DMS114 treated with DMSO at 0.1 percent for 48 hours (cell line): Measurements from ENCODE around the gene TNFSF8.

ENCODE experiments used
- DNase-seq: peaks from one replicate; lab custom pipeline; 2025; ENCODE audit not compliant: unreplicated experiment; lab: John Stamatoyannopoulos, UW

TNFSF8 gene, protein sequence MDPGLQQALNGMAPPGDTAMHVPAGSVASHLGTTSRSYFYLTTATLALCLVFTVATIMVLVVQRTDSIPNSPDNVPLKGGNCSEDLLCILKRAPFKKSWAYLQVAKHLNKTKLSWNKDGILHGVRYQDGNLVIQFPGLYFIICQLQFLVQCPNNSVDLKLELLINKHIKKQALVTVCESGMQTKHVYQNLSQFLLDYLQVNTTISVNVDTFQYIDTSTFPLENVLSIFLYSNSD

GRCh38 chr9:114930056-114930812 is at the start of gene TNFSF8:
TSS of gene TNFSF8 (minus strand) at chr9:114930591. CDS start at chr9:114930303, 288 bp downstream.
- no peak for DNase-seq

GRCh38 chr9:114973216-114973615 is 42.8 kb upstream of the TNFSF8 start:
- no peak for DNase-seq

DNA sequence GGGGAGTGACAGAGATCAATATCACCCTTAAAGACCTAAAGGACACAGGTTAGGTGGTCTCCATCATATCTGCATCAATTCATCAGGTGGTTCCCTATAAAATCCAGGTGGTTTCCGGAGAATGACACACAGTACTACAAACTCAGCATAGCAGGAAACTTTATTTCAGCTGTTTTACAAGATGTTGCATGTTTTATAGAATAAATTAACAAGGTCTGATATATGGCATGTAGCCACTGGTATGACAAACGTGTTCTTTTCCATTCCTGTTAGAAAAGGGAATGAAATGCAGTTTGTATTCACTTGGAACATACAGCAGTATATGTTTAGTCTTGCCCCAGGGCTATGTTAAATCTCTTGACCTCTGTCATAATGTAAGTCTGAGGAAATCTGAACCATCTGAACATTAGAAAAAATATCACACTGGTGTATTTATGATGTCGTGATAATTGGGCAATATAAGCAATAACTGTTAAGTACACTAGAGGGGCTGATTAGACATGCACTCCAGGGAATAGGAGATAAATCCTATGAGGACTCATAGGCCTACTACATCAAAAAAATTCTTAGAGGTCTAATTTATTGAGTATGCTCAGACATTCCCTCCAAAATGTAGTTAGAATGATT is 42.2 kb upstream of the TNFSF8 start:
- no peak for DNase-seq

- DNase-seq: no peak
Measured at GRCh38 chr9:114969269-114969668, 38.9 kb upstream of the TNFSF8 start.

DNA sequence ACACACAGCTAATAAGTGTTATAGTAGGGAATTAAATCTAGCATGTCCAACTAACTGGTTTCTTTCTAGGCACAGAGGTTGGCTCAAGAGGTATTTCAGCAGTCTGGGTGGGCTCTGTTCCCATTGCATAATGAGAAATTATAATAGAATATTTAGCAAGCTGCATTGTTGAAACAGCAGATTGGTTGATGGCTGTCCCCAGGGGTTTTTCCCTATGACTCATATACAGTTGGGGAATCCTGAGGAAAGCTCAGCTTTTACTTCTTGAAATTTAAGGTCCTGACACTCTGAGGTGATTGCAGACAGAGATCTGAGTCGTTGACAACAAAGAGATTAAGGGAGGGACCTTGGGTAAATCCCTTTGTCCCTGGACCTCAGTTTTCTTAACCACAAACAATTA is 38.3 kb upstream of the TNFSF8 start:
- no peak for DNase-seq

DNA sequence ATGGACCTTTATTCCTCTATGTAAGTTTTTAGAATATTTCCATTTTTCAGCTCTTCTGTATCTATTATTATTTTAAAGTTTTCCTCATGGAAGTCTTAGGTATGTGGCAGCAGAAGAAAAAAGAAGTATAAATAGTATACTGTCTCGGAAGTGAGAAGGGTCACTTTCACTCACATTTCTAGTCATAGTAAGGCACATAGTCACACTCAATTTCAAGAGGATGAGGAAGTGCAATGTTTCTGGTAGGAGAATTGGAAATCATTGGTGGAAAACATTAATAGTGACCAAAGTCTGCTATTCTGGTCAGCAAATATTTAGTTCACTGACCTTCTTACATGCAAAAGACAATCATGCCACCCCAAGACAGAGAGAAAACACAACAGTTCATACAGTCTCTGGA is 35.2 kb upstream of the TNFSF8 start:
- no peak for DNase-seq

DNA sequence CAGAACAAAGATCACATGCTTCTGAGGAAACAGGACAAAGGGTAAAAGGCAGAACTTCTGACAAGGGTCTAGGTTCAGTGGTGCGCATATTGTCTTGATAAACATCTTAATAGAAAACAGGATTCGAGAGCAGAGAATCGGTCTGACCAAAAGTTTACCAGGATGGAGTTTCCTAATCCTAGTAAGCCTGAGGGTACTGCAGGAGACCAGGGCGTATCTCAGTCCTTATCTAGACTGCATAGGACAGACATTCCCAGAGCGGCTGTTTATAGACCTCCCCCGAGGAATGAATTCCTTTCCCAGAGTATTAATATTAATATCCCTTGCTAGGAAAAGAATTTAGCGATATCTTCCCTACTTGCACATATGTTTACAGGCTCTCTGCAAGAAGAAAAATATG is 32.4 kb upstream of the TNFSF8 start:
- no peak for DNase-seq

- no peak for DNase-seq
Measured at GRCh38 chr9:114960276-114960675, 29.9 kb upstream of the TNFSF8 start.

GRCh38 chr9:114958844-114959235 is 28.4 kb upstream of the TNFSF8 start:
- no peak for DNase-seq

- no peak for DNase-seq
Measured at GRCh38 chr9:114958021-114958843, 27.8 kb upstream of the TNFSF8 start.

- DNase-seq: no peak
Measured at GRCh38 chr9:114957558-114957957, 27.2 kb upstream of the TNFSF8 start.

DNA sequence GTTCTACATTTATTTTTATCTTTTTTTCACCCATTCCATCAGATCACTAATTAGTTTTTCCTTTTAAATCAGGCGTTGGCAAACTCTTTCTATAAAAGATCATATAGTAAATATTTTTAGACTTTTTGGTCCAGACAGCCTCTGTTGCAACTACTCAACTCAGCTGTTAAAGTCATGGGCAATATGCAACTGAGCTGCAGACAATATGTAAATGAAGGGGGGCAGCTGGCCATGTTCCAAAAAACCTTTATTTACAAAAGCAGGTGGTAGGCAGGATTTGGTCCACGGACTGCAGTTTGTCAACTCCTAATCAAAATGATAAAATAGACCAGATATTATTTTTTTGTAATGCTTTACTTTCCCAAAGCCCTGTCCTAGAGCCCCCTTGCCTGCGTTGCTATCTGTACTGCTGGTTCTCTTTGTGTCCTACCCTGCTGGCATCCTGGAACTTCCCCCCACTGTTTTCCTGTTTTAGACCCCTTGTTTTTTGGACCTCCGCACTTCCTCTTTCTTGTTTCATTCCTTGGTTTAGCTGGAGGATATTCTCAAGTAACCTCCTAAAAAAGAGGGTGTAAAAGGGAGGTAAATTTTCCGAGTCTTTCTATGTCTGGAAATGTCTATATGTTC is 24.7 kb upstream of the TNFSF8 start:
- DNase-seq: no peak

- DNase-seq: no peak
Measured at GRCh38 chr9:114953959-114954358, 23.6 kb upstream of the TNFSF8 start.

- no peak for DNase-seq
Measured at GRCh38 chr9:114953046-114953445, 22.7 kb upstream of the TNFSF8 start.

GRCh38 chr9:114950761-114951160 is 20.4 kb upstream of the TNFSF8 start:
- no peak for DNase-seq

GRCh38 chr9:114947058-114947457 is 16.7 kb upstream of the TNFSF8 start:
- no peak for DNase-seq

- no peak for DNase-seq
Measured at GRCh38 chr9:114945616-114946412, 15.4 kb upstream of the TNFSF8 start.

DNA sequence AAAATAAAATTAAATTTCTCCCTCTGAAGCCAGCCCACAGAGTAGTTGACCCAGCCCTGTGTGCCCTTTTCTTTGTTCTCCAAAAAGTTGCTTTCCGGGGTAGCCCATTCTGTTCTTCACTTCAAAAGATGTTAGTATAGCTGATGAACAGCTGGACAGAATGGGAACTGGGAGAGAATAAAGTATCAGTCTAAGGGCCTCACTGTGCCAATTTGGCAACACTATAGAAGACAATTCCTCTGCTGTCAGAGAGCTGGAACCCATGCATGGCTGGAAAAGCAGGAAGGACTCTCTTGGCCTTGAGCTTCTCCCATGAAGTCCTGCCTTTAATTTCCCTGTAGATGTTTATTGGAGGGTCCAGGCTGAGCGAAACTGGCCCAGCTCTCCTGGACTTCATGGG is 11.0 kb upstream of the TNFSF8 start:
- DNase-seq: no peak

DNA sequence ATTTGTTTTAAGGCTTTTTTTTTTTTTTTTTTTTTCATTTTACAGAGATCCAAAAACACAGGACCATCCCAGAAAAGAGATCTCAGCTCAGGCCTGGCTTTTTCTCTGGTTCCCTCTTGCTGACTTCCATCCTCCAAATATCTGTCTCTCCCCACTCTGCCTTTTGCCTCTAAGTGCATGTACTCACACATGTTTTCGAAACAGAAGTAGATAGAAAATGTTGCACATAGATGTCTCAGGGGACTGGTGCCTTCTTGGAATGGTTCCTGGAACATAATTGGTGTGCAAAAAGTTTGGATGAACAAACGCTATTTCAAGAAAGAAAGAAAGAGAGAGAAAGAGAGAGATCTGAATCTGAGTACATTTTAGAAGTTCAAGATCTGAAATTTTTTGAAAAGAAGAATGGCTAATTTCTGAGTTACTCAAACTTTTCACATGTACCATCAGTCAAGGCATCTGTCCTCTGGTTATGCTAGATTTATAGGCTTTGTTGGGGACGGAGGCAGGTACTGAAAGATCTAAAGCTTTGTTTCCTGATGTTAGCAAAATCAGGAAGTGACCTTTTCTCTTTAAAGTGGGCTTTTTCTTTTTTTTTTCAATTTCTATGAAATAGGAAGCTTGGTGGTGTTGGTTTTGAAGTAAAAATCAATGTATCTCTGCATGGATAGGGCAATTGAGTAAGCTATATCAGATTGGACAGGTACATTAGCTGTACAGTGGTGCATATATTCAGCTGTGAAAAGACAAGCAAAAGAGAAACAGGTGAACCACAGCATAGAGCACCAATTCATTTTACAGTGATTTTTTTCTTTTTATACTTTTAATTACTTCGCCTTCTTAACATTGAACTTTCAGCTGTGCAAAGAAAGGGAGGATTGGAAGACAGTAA is 8.5 kb upstream of the TNFSF8 start:
- no peak for DNase-seq
